SH-SY5Y (cell line): ENCODE data around the gene KCNG2.

Experiments
- GATA2 ChIP-seq: IDR thresholded peaks from 2 replicates; pipeline ENCODE4 v1.6.1; 2011; ENCODE audit warnings: mild to moderate bottlenecking, low read depth, low read length
- GATA3 ChIP-seq: IDR thresholded peaks from 2 replicates; pipeline ENCODE4 v1.6.1; 2011; ENCODE audit warnings: low read depth, mild to moderate bottlenecking, low read length, moderate library complexity

Gene KCNG2

DNA sequence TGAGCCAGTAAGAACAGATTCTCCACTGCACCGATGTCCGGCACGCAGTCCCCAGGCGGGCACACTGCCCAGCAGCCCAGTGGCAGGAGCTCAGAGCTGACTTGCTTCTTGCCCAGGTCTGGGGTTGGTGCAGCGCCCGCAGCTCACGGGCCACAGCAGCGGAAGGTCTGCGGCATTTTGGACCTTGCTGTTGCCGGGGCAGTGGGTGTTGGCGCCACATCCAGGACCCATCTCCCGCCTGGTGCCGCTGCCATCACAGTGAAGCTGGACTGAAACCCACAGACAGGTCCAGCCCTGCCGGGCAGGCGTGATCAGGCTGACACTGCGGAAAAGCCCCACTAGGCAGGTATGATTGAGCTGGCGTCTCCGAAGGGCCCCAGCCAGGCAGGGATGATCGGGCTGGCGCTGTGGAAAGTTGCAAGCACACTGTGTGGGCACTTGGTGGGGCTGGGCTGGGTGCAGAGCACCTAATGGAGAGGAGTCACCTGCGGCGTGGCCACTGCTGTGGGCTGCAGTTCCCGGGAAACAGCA, 78.3 kb downstream of the KCNG2 start:
- no peak for TF ChIP-seq GATA2
- no peak for TF ChIP-seq GATA3

DNA sequence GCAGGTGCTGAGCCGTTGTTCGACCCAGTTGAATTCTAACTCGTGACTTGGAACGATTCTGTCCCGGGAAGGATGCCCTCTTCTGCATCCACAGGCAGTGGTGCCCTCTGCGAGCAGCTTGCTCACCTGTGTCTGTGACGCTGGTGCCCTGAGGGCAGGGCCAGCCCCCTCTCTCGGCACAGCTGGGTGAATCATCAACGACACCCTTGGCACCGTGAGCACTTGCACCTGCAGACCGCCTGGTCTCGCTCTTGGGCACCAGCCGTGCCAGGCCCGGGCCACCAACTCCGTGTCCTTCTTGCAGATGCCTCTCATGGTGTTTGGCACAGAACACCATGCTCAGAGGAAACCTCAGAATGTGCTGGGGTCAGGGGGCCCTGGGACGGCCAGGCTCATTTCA, 78.8 kb downstream of the KCNG2 start:
- TF ChIP-seq GATA3 (no peak), GATA2 (no peak)

DNA sequence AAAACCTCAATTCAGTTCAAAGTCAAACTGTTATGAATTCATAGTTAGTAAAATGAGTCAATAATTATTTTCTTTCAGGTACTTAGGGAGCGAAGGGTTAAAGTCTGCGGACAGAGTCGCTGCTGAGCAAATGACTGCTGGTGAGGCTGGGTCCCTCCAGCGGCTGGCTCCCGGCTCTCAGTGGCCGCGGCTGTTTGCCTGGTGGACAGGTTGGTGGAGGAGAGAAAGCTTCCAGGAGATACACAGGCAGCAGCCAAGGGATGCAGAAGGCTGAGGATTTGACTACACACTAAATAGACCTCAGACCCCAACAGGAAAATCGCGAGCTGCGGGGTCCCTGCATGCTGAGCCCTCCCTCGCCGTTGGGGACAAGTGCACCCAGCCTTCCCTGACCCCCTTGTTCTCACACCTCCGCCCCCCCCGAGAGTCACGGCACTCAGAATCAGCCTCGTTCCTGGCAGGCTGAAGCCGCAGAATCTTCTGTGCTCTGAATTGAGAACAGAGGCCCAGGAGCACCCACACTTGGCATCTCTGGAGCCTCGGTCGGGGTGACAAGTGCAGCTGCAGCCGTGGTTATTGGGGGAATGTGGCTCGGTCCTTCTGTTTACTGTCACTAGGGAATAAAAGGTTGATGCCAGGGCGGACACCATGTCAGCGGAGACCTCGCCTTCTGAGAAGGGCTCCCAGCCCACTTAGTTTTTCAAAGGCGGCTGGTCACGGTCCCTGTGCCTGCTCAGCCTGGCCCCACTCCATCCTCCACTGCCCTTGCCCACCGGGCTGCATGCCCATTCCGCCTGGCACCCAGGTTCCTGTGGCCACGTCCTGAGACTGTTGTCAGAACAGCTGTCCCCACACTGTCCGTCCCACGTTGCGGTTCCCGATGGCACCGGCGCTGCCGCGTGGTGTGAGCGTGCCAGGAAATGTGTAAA, 79.7 kb downstream of the KCNG2 start:
- TF ChIP-seq GATA3 (no peak), GATA2 (no peak)

- TF ChIP-seq GATA3 = no peak
- no peak for TF ChIP-seq GATA2
Observed at GRCh38 chr18:79878741-79879378, 81.1 kb downstream of the KCNG2 start.

- no peak for TF ChIP-seq GATA2
- no peak for TF ChIP-seq GATA3
Observed at GRCh38 chr18:79879566-79879965, 81.8 kb downstream of the KCNG2 start.

DNA sequence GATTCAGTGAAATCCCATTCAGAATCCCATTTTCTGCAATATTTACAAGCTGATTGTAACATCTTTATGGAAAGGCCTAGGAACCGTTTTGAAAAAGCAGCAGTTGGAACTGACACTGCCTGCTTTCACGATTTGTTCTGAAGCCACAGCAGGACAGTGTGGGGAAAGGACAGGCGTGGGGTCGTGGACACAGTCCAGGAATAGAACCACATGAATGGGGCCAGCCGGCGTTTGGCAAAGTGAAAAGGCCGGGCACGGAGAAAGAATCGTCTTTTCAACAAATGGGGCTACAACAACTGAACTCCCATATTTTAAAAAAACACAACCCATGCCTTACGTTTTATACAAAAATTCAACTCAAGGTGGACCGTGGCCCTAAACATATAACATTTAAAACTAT, 84.0 kb downstream of the KCNG2 start:
- no peak for TF ChIP-seq GATA3
- no peak for TF ChIP-seq GATA2

DNA sequence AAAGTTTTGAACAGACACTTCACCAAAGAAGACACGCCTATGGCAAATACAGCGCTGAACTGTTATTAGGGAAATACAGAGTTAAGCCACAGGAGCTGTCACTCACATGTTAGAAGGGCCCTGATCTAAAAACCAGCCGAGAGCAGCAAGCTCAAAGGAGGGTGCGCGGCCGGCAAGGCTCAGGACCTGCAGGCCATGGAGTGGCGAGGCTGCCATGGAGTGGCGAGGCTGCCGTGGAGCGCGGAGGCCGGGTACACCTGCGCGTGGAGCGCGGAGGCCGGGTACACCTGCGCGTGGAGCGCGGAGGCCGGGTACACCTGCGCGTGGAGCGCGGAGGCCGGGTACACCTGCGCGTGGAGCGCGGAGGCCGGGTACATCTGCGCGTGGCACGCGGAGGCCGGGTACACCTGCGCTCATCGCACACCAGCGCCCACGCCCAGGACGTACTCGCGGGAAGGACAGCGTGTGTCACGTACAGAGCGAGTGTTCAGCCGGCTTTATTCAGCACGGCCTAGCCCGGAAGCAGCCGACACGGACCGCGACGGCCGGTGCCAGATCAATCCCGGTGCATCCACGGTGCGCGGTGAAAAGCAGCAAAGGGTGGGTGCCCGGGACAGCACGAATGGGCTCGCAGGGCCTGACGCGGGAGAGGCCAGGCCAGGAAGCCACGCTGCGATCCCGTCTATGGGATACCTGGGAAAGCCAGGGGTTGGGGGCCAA, 84.9 kb downstream of the KCNG2 start:
- TF ChIP-seq GATA3 (no peak), GATA2 (no peak)

DNA sequence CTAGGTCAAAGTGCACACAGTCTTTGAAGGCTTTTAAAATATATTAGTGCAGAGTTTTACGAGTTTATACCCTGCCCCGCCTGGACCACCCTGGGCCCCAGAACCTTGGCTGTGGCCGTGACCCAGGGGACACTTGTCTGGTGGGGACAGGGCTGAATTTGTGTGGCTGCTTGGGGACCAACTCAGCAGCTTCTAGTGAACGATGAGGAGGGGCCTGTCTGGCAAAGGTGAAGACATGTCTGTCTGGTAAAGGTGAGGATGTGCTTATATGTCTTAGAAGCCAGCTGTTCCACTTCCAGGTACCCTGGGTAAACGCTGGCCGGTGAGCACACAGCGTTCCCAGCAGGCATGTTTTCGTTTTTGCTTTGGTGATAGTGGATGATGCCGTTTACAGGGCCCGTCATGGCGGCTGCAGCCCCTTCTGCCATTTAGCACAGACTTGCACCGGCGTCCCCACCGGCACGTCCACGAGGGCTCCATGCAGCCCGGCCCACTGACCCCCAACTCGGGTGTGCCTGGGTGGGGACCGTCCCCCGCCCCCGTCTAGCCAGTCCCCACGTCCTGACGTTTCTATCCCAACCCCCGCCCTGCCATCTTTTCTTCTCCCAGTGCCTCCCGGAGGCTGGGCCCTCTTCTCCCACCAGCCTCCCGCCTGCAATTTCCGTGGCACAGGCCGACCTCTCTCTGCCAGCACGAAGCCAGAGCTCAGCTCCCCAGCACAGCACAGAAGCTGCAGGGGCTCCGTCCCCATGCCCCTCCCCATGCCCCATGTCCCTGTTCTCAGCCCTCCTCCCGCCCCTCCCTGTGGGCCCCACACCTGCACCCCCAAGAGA, 85.9 kb downstream of the KCNG2 start:
- no peak for TF ChIP-seq GATA3
- no peak for TF ChIP-seq GATA2

DNA sequence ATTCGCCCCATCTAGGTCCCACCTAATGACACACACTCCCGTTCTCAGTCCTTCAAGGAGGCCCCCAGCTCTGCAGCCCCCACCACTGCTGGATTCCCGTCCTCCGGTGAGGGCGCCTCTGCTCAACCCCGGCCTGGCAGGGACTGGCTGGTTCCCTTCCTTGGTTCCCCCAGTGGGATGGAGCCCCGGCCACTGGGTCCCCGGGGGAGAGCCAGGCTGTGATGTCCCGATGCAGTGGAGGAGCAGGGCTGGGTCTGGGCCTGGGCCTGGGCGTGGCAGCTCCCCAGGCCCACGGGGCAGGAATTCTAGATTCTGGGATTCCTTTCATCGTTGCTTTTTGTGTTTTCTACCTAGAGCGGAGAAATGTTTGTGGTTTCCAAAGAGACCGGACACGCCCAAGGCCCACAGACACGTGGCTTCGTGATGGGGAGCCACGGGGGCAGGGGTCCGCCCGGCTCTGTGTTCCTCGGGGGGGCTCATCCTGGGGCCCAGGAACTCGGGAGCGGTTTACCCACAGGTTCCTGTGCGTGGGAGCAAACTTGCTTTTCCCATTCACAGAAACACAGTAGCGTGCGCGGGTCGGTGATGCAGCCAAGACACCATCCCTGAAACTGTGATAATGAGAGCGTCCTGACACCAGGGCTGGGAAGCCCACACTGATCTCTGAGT, 86.7 kb downstream of the KCNG2 start:
- TF ChIP-seq GATA3 (no peak), GATA2 (no peak)

GRCh38 chr18:79884963-79885728, 87.4 kb downstream of the KCNG2 start:
- no peak for TF ChIP-seq GATA3

DNA sequence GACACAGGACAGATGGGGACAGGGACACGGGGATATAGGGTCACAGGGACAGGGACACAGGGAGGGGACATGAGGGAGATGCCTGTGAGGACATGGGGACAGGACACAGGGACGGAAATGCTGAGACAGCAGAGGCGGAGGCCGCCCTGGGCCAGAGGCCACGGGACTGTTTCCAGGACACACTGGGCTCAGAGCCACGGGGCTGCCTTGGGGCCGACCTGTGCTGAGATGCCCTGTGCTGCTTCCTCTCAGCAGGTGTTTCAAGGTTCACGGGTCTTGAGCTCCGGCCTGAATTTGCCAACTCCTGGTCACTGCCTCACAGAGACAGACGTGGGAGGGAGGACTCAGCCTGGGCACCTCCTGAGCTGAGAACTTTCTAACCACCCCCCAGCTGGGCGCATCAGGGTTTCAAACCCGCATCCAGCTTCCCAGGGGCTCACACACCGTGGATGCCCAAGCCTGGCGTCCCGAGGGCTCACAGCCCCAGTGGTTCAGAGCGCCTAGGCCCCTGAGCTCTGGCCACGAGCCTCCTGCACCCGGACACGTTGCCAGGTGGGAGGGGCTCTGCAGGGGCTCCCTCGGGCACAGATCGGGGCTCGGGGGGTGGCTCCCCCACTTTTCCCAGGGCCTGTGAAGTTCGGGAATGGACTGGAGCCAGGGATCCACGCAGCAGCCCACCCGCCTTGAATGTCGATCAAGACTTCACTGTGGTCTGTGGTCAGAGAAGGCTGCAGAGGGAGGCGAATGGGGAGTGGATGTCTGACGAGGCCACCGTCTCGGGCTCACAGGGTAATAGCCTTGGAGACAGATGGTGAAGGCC, 89.7 kb downstream of the KCNG2 start:
- no peak for TF ChIP-seq GATA2
- TF ChIP-seq GATA3 = no peak
